HEK293 (cell line): ENCODE results near the gene SLC35B1.
A peak's percentile ranks its signal among the peaks of the same experiment; 100 is the strongest.

Source experiments
- AEBP2 ChIP-seq: fragments of 450-650 bp; formaldehyde crosslinking; IDR thresholded peaks from 2 replicates; pipeline ENCODE4 v1.5.1; 2016; ENCODE audit warnings: missing biosample characterization, missing genetic modification characterization, borderline replicate concordance
- FEZF1 ChIP-seq: fragments of 450-650 bp; formaldehyde crosslinking; IDR thresholded peaks from 2 replicates; pipeline ENCODE4 v1.5.1; 2016; ENCODE audit warnings: missing biosample characterization, missing genetic modification characterization
- GLI2 ChIP-seq: fragments of 450-650 bp; formaldehyde crosslinking; IDR thresholded peaks from 2 replicates; pipeline ENCODE4; 2017; ENCODE audit warnings: missing biosample characterization, missing genetic modification characterization, low read depth, borderline replicate concordance
- GLIS1 ChIP-seq: fragments of 450-650 bp; formaldehyde crosslinking; IDR thresholded peaks from 2 replicates; pipeline ENCODE4 v1.5.1; 2016; ENCODE audit warnings: missing biosample characterization, missing genetic modification characterization
- SETDB1 ChIP-seq: IDR thresholded peaks from one replicate; pipeline ENCODE4 v1.6.1; 2017; ENCODE audit warnings: mild to moderate bottlenecking, low read length, moderate library complexity, mixed read lengths; ENCODE audit not compliant: insufficient read length
- ZBTB1 ChIP-seq: fragments of 450-650 bp; formaldehyde crosslinking; IDR thresholded peaks from 2 replicates; pipeline ENCODE4 v1.5.1; 2016; ENCODE audit warnings: missing biosample characterization, missing genetic modification characterization
- ZBTB17 ChIP-seq: fragments of 450-650 bp; formaldehyde crosslinking; IDR thresholded peaks from 2 replicates; pipeline ENCODE4 v1.5.1; 2016; ENCODE audit warnings: missing biosample characterization, missing genetic modification characterization
- ZBTB49 ChIP-seq: fragments of 450-650 bp; formaldehyde crosslinking; IDR thresholded peaks from 2 replicates; pipeline ENCODE4 v1.5.1; 2016; ENCODE audit warnings: missing biosample characterization, missing genetic modification characterization, low read depth
- ZIC2 ChIP-seq: fragments of 450-650 bp; formaldehyde crosslinking; IDR thresholded peaks from 2 replicates; pipeline ENCODE4 v1.5.1; 2016; ENCODE audit warnings: missing biosample characterization, missing genetic modification characterization
- ZNF132 ChIP-seq: fragments of 450-650 bp; formaldehyde crosslinking; IDR thresholded peaks from 2 replicates; pipeline ENCODE4 v1.5.1; 2017; ENCODE audit warnings: missing biosample characterization, missing genetic modification characterization, borderline replicate concordance
- ZNF146 ChIP-seq: fragments of 450-650 bp; formaldehyde crosslinking; IDR thresholded peaks from 2 replicates; pipeline ENCODE4 v1.5.1; 2016; ENCODE audit warnings: missing biosample characterization, missing genetic modification characterization
- ZNF341 ChIP-seq: fragments of 450-650 bp; formaldehyde crosslinking; IDR thresholded peaks from 2 replicates; pipeline ENCODE4; 2016; ENCODE audit warnings: low read depth, missing biosample characterization, missing genetic modification characterization
- ZNF488 ChIP-seq: fragments of 450-650 bp; formaldehyde crosslinking; IDR thresholded peaks from 2 replicates; pipeline ENCODE4 v1.5.1; 2016; ENCODE audit warnings: missing biosample characterization, missing genetic modification characterization
- ZNF558 ChIP-seq: fragments of 450-650 bp; formaldehyde crosslinking; IDR thresholded peaks from 2 replicates; pipeline ENCODE4 v1.5.1; 2016; ENCODE audit warnings: missing biosample characterization, missing genetic modification characterization
- ZNF610 ChIP-seq: fragments of 450-650 bp; formaldehyde crosslinking; IDR thresholded peaks from 2 replicates; pipeline ENCODE4 v1.5.1; 2016; ENCODE audit warnings: missing biosample characterization, missing genetic modification characterization, borderline replicate concordance
- ZNF626 ChIP-seq: fragments of 450-650 bp; sonication (Bioruptor Pico); formaldehyde crosslinking; IDR thresholded peaks from 2 replicates; pipeline ENCODE4 v1.5.1; 2018; ENCODE audit warnings: missing biosample characterization, missing genetic modification characterization, inconsistent platforms
- ZNF639 ChIP-seq: fragments of 450-650 bp; formaldehyde crosslinking; IDR thresholded peaks from 2 replicates; pipeline ENCODE4 v1.5.1; 2016; ENCODE audit warnings: missing biosample characterization, missing genetic modification characterization
- ZNF768 ChIP-seq: fragments of 450-650 bp; formaldehyde crosslinking; IDR thresholded peaks from 2 replicates; pipeline ENCODE4 v1.5.1; 2018; ENCODE audit warnings: missing biosample characterization, mild to moderate bottlenecking, missing genetic modification characterization
- ZNF777 ChIP-seq: fragments of 450-650 bp; formaldehyde crosslinking; IDR thresholded peaks from 2 replicates; pipeline ENCODE4 v1.5.1; 2017; ENCODE audit warnings: missing biosample characterization, missing genetic modification characterization, borderline replicate concordance
- ZNF792 ChIP-seq: fragments of 450-650 bp; formaldehyde crosslinking; IDR thresholded peaks from 2 replicates; pipeline ENCODE4 v1.5.1; 2016; ENCODE audit warnings: missing biosample characterization, missing genetic modification characterization
- TF ChIP-seq, protein P1 (sequence below): fragments of 450-650 bp; formaldehyde crosslinking; IDR thresholded peaks from 2 replicates; pipeline ENCODE4 v1.5.1; 2016; ENCODE audit warnings: missing biosample characterization, missing genetic modification characterization
- TF ChIP-seq, protein P2 (sequence below): fragments of 450-650 bp; formaldehyde crosslinking; IDR thresholded peaks from 2 replicates; pipeline ENCODE4 v1.5.1; 2017; ENCODE audit warnings: missing biosample characterization, mild to moderate bottlenecking, missing genetic modification characterization, moderate library complexity
- TF ChIP-seq, protein P3 (sequence below): fragments of 450-650 bp; formaldehyde crosslinking; IDR thresholded peaks from 2 replicates; pipeline ENCODE4 v1.5.1; 2016; ENCODE audit warnings: missing biosample characterization, missing genetic modification characterization
- TF ChIP-seq, protein P4 (sequence below): IDR thresholded peaks from 2 replicates; pipeline ENCODE4 v1.6.1; 2011; ENCODE audit warnings: mild to moderate bottlenecking, low read depth, low read length, borderline replicate concordance

SLC35B1 gene

DNA sequence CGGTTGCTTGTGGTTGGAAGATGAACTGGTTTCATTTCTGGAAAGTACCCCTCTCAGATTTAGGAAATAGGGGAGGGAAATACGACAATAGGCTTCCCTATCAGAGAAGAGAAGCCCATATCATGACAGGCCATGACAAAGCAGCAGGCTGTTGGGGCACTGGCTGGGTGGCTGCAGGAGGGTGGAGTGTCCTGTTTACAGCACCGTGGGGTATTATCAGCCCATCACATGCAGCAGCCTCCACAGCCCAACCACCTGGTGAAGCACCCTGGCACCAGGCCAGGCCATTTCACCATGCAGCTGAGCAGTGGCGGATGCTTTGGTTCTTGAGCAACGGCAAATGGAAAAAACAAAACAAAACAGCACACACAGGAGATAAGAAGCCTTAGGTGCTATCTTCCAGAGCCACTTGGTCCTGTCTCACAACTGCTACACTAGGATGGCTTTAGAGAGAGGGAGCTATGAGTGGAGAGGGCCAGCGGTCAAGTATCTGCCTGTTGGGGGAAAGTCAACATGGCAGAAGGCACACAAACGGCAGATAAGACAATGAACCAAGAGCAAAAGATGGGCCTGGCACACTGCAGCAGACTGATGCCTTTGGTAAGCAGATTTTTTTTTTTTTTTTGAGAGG is 32.0 kb upstream of the SLC35B1 start (continued):
- TF ChIP-seq, protein P1, sequence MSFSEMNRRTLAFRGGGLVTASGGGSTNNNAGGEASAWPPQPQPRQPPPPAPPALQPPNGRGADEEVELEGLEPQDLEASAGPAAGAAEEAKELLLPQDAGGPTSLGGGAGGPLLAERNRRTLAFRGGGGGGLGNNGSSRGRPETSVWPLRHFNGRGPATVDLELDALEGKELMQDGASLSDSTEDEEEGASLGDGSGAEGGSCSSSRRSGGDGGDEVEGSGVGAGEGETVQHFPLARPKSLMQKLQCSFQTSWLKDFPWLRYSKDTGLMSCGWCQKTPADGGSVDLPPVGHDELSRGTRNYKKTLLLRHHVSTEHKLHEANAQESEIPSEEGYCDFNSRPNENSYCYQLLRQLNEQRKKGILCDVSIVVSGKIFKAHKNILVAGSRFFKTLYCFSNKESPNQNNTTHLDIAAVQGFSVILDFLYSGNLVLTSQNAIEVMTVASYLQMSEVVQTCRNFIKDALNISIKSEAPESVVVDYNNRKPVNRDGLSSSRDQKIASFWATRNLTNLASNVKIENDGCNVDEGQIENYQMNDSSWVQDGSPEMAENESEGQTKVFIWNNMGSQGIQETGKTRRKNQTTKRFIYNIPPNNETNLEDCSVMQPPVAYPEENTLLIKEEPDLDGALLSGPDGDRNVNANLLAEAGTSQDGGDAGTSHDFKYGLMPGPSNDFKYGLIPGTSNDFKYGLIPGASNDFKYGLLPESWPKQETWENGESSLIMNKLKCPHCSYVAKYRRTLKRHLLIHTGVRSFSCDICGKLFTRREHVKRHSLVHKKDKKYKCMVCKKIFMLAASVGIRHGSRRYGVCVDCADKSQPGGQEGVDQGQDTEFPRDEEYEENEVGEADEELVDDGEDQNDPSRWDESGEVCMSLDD (tag by site-specific recombination) = no peak
- TF ChIP-seq, protein P2, sequence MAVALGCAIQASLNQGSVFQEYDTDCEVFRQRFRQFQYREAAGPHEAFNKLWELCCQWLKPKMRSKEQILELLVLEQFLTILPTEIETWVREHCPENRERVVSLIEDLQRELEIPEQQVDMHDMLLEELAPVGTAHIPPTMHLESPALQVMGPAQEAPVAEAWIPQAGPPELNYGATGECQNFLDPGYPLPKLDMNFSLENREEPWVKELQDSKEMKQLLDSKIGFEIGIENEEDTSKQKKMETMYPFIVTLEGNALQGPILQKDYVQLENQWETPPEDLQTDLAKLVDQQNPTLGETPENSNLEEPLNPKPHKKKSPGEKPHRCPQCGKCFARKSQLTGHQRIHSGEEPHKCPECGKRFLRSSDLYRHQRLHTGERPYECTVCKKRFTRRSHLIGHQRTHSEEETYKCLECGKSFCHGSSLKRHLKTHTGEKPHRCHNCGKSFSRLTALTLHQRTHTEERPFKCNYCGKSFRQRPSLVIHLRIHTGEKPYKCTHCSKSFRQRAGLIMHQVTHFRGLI = peak; percentile 99
- TF ChIP-seq, protein P3, sequence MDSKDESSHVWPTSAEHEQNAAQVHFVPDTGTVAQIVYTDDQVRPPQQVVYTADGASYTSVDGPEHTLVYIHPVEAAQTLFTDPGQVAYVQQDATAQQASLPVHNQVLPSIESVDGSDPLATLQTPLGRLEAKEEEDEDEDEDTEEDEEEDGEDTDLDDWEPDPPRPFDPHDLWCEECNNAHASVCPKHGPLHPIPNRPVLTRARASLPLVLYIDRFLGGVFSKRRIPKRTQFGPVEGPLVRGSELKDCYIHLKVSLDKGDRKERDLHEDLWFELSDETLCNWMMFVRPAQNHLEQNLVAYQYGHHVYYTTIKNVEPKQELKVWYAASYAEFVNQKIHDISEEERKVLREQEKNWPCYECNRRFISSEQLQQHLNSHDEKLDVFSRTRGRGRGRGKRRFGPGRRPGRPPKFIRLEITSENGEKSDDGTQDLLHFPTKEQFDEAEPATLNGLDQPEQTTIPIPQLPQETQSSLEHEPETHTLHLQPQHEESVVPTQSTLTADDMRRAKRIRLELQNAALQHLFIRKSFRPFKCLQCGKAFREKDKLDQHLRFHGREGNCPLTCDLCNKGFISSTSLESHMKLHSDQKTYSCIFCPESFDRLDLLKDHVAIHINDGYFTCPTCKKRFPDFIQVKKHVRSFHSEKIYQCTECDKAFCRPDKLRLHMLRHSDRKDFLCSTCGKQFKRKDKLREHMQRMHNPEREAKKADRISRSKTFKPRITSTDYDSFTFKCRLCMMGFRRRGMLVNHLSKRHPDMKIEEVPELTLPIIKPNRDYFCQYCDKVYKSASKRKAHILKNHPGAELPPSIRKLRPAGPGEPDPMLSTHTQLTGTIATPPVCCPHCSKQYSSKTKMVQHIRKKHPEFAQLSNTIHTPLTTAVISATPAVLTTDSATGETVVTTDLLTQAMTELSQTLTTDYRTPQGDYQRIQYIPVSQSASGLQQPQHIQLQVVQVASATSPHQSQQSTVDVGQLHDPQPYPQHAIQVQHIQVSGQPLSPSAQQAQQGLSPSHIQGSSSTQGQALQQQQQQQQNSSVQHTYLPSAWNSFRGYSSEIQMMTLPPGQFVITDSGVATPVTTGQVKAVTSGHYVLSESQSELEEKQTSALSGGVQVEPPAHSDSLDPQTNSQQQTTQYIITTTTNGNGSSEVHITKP (tag by site-specific recombination) = 0 out of 2 replicates have a peak, but pooled peaks have one; percentile 33
- TF ChIP-seq ZNF626 (tag by site-specific recombination) (no peak), ZNF132 (no peak), AEBP2 (tag by site-specific recombination) (no peak), ZIC2 (peak; percentile 94), GLIS1 (tag by site-specific recombination) (peak; percentile 61; the same call in 1 of the 2 replicates), ZNF777 (tag by site-specific recombination) (no peak), ZBTB49 (tag by site-specific recombination) (no peak), ZNF558 (no peak), ZNF768 (tag by site-specific recombination) (no peak), ZNF488 (tag by site-specific recombination) (no peak), SETDB1 (no peak), ZNF639 (tag by site-specific recombination) (no peak), ZBTB1 (tag by site-specific recombination) (no peak), ZNF792 (no peak), FEZF1 (peak; percentile 49; the same call in 1 of the 2 replicates), GLI2 (tag by site-specific recombination) (no peak), ZNF341 (tag by site-specific recombination) (peak; percentile 84), ZNF146 (tag by site-specific recombination) (no peak), ZNF610 (tag by site-specific recombination) (no peak), ZBTB17 (tag by site-specific recombination) (no peak)
- TF ChIP-seq, protein P4, sequence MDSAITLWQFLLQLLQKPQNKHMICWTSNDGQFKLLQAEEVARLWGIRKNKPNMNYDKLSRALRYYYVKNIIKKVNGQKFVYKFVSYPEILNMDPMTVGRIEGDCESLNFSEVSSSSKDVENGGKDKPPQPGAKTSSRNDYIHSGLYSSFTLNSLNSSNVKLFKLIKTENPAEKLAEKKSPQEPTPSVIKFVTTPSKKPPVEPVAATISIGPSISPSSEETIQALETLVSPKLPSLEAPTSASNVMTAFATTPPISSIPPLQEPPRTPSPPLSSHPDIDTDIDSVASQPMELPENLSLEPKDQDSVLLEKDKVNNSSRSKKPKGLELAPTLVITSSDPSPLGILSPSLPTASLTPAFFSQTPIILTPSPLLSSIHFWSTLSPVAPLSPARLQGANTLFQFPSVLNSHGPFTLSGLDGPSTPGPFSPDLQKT = no peak
